Suppressor macrophage treated with lipopolysaccharide for 4 hours (primary cell): Measurements from ENCODE around the gene OGG1.
A peak's percentile ranks its signal among the peaks of the same experiment; 100 is the strongest.

Experiments used
- DNase-seq: peaks from one replicate; pipeline ENCODE4 v3.0.0-alpha.2; 2020

The OGG1 gene

DNA sequence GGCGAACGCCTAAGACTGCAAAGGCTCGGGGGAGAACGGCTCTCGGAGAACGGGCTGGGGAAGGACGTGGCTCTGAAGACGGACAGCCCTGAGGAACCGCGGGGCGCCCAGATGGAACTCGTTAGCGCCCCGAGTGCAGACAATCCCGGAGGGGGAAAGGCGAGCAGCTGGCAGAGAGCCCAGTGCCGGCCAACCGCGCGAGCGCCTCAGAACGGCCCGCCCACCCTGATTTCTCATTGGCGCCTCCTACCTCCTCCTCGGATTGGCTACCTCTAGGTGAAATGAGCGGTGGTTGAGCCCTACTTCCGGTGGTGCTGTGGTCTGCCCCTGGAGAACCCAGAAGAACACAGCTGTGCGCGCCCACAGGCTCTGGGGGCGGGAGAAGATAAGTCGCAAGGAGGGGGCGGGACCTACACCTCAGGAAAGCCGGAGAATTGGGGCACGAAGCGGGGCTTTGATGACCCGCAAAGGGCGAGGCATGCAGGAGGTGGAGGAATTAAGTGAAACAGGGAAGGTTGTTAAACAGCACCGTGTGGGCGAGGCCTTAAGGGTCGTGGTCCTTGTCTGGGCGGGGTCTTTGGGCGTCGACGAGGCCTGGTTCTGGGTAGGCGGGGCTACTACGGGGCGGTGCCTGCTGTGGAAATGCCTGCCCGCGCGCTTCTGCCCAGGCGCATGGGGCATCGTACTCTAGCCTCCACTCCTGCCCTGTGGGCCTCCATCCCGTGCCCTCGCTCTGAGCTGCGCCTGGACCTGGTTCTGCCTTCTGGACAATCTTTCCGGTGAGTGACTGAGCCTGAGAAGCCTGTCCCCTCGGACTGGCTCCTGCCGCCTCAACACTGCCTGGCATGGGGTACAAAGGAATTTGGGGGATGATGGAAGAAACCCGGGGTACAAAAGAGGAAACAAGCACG, at the start of gene OGG1:
Gene OGG1 (plus strand): TSS at position 308 of the 911 bp plus-strand sequence. CDS start 335 bp downstream, at position 643.
- DNase-seq: peak; percentile 97

DNA sequence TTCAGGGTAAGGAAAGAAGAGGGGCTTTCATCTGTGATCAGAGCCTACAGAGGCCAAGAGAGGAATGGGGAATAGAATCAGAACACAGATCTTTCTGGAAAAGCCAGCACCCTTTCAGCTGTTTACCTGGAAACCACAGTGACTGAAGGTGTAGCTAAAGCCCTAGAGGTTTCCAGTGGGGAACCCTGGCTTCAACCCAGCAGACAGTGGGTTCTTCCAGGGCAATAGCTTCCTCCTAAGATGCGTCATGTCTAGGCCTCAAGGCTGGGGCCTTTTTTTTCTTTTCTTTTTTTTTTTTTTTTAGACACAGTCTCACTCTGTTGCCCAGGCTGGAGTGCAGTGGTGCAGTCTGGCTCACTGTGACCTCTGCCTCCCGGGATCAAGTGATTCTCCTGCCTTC, 49.2 kb upstream of the OGG1 start:
- no peak for DNase-seq

DNA sequence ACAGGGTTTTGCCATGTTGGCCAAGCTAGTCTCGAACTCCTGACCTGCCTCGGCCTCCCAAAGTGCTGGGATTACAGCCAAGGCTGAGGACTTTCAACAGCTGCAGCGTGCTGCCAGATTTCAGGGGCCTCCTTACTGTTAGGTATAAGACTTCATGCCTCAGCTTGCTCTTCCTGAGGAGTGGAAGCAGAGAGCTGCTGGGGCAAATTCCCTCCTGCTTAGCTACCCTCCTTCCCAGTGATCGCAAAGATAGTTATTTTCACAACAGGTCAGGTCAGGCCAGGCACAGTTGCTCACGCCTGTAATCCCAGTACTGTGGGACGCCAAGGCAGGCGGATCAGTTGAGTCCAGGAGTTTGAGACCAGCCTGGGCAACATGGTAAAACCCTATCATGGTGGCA, 48.7 kb upstream of the OGG1 start:
- DNase-seq: no peak

DNA sequence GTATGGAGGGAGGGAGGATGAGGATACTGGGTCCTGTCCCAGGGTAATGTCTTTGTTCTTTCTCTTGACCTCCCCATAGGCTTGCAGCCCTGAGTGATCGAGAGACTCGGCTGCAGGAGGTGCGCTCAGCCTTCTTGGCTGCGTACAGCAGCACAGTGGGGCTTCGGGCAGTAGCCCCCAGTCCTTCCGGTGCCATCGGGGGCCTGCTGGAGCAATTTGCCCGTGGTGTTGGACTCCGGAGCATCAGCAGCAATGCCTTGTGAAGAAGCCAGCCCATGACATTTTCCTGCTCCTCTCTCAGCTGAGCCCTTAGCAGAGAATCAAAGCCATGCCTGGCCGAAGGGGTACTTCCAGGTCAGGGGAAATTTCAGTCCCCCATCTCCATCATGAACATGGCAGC, 48.0 kb upstream of the OGG1 start:
- no peak for DNase-seq

DNA sequence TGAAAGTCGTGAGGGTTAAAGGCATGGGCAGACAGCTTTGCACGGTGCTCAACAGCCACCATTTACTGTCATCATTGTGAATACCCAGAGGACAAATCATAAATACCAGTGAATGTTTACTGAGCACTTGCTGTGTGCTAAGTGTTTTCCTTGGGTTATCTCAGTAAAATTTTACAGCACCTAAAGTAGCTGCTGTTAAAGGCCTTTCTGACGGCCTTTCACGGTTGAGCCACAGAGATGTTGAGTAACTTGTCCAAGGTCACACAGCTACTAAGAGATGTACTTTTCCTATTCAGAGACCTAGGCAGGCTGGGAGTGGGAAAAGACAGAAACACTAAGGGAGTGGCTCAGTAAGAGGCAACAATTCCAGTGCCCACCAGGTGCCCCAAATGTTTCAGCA, 46.5 kb upstream of the OGG1 start:
- DNase-seq: no peak

DNA sequence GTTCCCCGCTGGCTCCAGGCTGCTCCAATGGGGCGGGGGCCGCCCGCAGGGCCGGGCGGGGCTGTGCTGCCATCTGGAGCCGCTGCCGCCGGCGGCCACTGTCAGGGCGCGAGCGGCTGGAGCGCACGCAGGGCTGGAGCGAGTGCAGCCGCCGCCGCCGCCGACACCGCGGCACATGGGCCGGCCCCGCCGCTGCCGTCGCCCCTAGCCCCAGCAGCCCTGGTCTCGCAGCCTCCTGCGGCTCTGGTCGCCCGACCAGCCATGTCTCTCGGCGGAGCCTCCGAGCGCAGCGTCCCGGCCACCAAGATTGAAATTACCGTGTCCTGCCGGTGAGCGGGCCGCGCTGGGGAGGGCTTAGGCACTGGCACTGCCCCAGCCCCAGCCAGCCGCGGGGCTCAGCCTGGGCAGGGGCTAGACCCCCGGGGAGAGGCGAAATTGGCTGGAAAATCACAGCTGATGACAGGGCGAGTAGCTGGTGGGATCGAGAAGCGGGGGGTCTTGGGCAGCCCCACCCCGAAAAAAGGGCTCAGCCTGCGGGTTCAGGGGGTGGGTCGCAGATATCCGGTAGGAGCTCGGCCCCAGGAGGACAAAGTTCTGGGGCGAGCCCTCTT, 45.9 kb upstream of the OGG1 start, which contains the start of gene CPNE9:
Gene CPNE9 (plus strand): TSS at position 98 of the 611 bp plus-strand sequence. CDS start 164 bp downstream, at position 262.
- DNase-seq: no peak

DNA sequence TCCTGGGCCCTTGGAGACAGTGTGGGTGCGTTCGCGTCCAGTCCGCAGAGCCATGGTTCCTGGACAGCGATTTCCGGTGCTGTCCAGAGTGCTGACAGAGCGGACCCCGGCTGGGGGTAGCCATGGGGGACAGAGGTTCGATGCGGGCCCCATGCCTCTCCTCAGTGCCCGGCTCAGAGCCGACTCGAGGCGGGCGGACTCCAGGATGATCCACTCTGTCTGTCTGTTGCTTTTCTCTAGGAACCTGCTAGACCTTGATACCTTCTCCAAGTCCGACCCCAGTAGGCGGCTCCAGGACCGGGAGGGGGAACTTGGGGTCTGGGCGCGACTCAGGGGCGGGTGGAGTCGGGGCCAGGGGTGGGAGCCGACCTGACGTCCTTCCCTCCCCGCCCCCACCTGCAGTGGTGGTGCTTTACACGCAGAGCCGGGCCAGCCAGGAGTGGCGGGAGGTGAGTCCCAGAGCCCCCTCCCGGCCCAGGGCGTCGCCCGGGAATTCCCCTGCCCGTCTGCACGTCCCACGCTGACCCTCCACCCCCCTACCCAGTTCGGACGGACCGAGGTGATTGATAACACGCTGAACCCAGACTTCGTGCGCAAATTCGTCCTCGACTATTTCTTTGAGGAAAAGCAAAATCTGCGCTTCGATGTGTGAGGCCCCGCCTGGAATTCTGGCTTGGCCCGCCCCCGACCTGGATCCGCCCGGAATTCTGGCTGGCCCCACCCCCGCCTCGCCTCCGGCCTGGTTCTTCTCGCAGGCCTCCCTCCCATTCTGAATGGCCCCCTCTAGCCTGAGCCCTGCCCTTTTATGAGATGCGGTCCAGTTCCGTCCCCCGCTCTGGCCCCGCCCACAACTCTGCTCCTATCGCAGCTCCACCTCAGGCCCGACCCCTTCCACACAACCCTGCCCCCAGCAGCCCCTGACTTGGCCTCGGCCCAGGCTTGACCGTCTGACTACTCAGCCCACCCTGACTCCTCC, 45.1 kb upstream of the OGG1 start:
- DNase-seq: peak; percentile 27

DNA sequence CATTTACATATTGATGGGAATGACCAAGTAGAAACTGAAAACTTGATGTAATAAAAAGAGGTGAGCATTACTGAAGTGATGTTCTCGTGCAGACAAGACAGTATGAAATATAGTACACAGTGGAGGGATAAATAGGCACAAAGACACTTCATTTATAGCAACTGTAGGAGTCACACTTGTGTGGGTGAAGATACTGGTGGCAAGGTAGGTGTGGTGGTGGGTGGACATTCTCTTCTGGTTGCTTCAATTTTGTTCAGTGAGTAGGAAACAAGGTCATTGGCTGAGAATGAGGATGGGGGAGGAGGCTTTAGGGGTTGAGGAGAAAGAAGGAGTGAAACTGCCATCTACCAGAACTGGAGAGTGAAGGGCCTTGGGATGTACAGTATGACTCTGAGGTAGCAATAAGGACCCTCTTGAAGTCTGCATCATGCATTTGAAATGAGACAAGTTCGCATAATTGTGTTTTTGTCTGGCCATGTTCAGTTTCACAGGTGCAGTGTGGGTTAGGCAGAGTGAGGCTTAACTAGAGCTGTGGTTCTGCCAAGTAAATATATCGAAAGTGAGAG, 39.5 kb upstream of the OGG1 start:
- DNase-seq: no peak

DNA sequence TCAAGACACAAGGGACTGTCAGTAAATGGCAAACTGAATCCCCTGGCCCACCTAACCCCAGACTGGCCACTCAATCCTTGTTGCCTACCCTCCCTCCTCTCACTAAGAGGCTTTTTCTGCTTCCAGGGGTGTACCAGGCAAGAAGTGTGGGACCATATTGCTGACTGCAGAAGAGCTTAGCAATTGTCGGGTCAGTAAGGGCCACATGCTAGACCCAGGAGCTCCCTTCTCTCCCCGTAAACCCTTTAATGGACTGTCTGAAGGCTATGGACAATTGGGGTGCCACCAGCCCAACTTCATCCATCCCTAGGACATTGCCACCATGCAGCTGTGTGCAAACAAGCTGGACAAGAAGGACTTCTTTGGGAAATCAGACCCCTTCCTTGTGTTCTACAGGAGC, 37.3 kb upstream of the OGG1 start:
- no peak for DNase-seq

DNA sequence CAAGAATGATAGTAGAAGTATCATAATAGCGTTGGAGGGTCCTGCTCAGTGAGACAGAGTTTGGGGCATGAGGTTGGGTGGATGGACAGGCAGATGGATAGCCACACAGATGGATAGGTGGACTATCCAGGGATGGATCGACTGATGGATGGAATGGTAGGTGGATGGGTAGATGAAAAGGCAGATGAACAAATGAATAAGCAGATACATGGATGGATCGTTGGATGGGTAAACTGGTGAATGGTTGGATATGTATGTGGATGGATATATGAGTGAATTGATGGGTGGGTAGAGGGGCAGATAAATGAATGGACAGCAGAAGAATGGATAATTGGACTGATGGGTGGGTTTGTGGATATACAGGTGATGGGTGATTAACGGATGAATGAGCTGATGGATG, 36.6 kb upstream of the OGG1 start:
- DNase-seq: no peak

DNA sequence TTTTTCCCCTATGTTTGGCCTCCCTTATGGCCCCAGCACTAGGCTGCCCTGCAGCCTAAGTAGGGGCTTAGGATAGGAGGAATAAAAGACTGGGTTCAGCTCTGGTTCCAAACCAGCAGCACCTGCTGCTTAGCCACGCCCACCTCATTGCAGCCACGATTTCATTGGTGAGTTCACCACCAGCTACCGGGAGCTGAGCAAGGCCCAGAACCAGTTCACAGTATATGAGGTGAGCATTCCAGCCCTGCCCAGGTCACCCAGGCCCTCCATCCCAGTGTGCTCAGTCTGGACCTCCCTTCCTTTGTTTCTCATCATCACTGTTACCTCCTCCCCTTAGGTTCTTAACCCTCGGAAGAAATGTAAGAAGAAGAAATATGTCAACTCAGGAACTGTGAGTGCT, 34.6 kb upstream of the OGG1 start:
- no peak for DNase-seq

DNA sequence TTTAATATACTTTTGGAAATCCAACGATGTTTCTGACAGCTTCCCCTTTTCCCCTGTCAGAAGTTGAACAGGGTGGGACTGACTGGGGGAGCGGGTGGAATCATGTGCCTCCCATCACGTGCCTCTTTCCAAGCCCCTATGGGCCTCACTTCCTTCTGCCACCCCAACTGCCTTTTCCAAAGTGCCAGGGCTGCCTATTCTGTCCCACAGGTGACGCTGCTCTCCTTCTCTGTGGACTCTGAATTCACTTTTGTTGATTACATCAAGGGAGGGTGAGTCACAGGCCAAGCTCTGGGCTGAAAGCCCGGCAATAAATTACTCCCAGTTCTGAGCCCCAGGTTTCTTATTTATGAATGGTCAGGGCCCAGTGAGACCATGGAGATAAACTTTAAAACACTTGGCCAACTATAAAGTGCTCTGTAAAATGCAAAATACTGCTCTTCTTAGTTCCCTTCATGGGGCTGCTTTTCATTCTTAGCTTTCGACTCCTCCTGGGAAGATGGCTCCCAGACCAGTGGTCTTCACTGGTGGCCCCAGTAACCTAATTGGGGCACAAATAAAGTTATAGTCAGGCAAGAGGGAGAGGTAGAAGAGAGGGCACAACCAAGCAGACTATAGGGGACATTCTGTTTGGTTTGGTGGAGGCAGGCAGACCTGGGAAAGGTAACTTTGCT, 33.9 kb upstream of the OGG1 start:
- DNase-seq: peak; percentile 93

DNA sequence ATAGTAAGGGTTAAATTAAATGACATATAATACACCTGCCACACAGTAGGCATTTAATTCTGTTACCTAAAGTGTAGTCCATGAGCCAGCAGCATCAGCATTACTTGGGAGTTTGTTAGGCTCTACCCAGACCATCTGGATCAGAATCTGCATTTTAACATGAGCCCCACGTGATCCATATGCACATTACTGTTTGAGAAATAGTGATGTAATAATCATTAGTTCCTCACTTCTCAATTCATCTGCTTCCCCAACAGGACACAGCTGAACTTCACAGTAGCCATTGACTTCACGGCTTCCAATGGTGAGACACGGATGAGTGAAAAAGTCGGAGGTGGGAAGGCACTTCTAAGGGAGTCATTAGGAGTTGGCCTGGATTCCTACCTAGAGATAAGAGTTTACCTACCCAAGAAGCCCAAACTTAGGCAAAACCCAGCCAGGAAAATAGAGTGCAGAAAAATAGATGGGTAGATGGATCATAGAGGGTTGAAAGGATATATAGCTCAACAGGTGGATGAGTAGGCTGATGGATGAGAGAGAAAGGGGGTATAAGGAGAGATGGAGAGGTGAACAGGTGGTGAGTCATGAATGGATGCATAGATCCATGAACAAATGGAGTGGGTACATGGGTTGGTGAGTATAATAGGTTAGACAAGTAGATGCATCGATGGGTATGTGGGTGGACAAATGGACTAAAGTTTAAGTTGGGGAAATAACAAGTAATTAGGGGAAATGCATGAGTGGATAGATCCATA, 32.8 kb upstream of the OGG1 start:
- DNase-seq: peak; percentile 49

DNA sequence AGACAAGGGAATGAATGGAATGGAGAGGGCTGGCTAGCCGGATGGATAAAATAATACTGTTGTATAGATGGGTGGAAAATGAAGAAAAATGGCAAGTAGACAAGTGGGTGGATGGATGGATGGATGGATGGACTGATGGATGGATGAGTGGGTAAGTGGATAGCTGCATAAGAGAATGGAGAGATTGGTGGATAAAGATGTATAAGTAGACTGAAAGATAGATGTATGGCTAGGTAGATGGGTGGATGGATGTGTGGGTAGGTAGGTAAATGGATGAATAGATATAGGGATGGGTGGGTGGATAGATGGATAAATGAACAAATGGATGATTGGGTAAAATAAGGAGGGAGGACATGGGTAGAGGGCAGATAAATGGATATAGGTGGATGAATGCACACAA, 32.2 kb upstream of the OGG1 start:
- DNase-seq: no peak

DNA sequence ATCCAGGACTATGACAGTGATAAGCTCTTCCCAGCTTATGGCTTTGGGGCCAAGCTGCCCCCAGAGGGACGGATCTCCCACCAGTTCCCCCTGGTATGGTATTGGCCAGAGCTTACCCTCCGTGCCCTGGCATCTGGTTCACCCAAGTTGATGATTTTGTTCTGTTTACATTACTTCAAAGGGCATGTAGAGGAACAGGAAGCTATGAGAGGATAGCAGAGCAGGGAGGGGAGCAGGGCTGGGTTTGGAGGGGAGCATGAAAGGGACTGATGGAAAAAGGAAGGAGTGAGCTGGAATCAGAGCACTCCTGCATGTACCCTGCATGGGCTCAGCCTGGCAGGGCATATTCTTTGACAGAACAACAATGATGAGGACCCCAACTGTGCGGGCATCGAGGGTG, 31.6 kb upstream of the OGG1 start:
- no peak for DNase-seq

DNA sequence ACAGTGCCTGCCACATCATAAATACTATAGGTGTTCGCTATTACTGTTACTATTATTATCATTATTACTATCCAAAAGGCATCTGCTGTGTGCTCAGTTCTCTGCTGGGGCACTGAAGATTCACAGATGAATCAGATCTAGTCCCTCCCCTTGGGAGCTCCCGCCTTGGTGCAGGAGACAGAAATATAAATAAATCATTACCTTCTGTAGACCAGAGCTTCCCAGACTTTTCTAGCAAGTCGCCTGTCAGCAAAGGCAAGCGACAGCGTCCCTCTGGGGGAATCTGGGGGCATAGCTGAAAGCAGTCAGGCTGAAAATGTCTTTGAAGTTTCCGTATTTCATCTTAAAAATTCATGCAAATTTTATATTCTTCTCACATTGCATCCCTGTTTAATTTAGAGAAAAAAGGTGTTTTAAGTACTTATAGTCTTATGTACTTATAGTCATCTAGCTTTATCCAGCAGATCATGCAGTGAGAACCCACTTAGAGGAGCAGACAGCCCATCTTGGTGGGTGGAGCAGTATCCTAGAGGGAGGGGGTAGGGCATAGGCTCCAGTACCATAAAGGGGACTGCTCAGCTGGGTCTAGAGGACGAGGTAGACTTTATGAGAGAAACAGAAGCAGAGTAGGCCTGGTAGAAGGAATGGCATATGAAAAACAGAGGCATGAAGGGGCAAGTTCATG, 28.6 kb upstream of the OGG1 start:
- no peak for DNase-seq

DNA sequence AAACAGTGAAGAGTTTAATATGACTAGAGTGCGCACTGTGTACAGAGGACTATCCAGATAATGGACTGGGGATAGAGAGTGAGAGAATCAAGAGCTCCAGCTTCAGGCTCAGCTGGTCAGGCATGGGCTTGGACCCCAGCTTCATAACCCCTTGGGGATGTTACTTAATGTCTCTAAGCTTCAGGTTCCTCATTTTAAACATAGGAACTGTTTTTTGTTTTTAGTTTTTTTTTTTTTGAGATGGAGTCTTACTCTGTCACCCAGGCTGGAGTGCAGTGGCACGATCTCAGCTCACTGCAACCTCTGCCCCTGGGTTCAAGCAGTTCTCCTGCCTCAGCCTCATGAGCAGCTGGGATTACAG, 28.1 kb upstream of the OGG1 start:
- DNase-seq: no peak

DNA sequence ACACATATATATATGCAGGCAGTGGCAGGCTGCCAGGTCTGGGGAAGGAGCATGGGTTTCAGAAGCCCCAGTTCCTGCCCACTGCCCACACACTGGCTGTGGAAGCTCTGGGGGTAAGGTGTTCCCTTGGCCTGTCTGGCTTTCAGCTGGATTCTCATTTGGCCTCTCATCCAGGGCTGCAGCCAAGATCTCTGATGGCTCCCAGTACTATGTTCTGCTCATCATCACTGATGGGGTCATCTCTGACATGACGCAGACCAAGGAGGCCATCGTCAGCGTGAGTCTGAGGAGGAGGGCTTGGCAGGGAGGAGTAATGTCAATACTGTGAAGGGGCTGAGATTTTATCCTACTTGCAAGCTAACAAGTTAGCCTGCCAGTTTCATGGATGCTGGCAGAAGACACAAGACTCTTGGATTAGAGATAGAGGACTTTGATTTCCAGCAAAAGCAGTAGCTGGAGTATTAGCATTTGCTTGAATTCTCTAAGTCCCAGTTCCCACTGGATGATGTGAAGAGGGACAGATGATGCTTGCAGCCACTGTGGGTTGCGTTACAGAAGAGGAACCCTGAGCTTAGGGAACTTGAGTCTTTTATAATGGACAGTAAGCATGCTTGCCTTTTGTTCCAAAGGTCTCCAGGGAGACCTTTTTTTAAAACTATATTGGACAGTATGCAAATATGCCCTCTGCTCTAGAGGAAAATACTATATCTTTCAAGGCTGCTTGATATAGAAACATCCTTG, 23.8 kb upstream of the OGG1 start:
- no peak for DNase-seq

DNA sequence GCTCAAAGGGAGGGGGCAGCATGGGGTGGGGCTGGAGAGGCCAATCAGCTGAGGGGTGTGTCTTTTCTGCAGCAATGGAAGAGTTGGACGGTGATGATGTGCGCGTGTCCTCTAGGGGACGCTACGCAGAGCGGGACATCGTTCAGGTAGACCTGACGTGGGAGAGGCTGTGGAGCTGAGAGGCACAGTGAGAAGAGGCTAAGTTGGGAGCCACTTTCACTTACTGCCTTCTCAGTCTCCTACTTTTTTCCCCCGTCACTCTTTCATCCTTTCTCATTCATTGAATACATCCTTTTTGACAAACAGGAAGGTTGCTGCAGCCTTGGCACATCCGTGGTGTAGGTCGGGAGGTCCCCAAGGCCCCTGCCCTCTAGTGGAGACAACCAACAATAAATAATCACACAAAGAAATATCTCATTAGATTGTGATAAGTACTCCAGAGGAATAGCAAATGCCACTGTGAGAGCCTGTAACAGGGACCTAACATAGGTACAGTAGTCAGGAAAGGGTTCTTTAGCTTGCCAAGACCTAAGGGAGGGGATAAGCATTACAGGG, 22.6 kb upstream of the OGG1 start:
- peak; percentile 41 for DNase-seq

DNA sequence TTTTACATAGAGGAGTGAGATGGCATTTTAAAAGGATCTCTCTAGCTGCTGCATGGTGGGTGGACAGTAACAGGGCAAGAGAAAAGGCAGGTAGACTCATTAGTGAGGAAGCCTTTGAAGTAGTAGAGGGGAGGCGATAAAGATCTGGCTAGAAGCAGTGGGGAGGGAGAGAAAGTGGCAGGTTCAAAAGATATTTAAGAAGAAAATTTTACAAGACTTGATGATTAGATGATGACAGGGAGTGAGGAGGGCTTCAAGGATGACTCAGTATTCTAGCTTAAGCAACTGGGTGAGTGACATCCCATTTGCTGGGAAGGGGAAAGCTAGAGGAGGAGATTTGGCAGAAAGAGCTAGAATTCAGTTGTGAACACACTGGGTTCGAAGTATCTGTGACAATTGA, 22.0 kb upstream of the OGG1 start:
- DNase-seq: peak; percentile 67
